ENCODE measurements around the gene GDF2. TPM values are rescaled to one million over a fixed set of nuclear protein-coding genes. Genes with fewer than 3 reads are reported as not detected.

GDF2 gene
- total and polyA plus RNA-seq, 2 of the 4 experiments (the other 2 are of a cell fraction), result under 0.01 TPM; not detected in 1

DNA sequence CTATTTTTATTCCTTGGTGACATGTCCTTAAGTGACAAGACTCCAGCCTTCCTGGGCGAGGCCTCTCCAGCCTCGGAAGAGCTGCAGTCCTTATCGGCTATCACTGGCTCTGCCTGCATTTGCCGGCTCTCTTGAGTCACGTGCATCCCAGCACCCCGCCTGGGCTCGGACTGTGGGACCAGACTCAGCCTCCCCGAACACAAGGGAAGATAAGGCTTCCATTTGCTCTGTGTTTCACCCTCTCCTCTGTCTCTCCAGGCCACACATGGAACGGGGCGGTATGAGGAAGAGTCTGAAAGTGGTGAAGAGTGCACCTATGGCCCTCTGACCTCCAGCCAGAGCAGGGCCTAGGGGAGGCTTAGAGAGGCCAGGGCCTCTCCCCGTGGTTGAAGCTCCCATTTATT, 4.7 kb downstream of the GDF2 start:
- no peak overlapping the region for H4K5ac ChIP-seq (ENCODE audit: low read depth, low read length)
- in situ Hi-C loops (cut with MboI; ENCODE audit: low sequenced_read_pairs), result no loop called here
- H3K9me1 ChIP-seq (ENCODE audit: insufficient read depth, low read length), result peaks cover 4% of the 10 kb centered on the region; the same call in 1 of the 2 replicates
- no peak overlapping the region for H3K9ac ChIP-seq (ENCODE audit: low read depth, low read length)
- no peaks in the 10 kb centered on the region for H3K4me1 ChIP-seq (ENCODE audit: control insufficient read depth, insufficient read depth, low read length)
- no peak overlapping the region for H2AK9ac ChIP-seq (replicated peaks; ENCODE audit: low read depth, low read length, poor library complexity)
- H3K27ac ChIP-seq (ENCODE audit: insufficient read depth, low read length), result no peak overlapping the region
- DNase-seq, result no peak
- dilution Hi-C loops (cut with HindIII; ENCODE audit: low sequenced_read_pairs, unreplicated experiment), result no loop called here
- no peak overlapping the region for H4K8ac ChIP-seq (ENCODE audit: low read depth in 2 of 2, low read length in 2 of 2)
- ChIA-PET POLR2A (ENCODE audit: unreplicated experiment) (no interaction called here), CTCF (no interaction called here)
- H2BK5ac ChIP-seq (ENCODE audit: low read depth, low read length, poor library complexity, severe bottlenecking), result no peak overlapping the region
- H2BK20ac ChIP-seq (ENCODE audit: low read depth, low read length), result no peak overlapping the region
- H2AK5ac ChIP-seq (ENCODE audit: low read depth, low read length), result no peak overlapping the region
- no peak overlapping the region for H2AFZ ChIP-seq (replicated peaks; ENCODE audit: low read length, poor library complexity)
- H3K79me1 ChIP-seq (ENCODE audit: low read depth in 1 of 2, low read length in 2 of 2), result no peaks in the 10 kb centered on the region
- no peak overlapping the region for H3K18ac ChIP-seq (ENCODE audit: low read depth, low read length)
- BruUV-seq (replicated peaks), result no TSS peak
- no peak overlapping the region for H3K23ac ChIP-seq (ENCODE audit: low read depth, low read length)
- intact Hi-C loops (cut with micrococcal nuclease), result no loop called here
- H3K27me3 ChIP-seq (ENCODE audit: control insufficient read depth, insufficient read depth, low read length), result peaks cover 26% of the 10 kb centered on the region
- ATAC-seq (ENCODE audit: low read depth), result no peak
- H4K20me1 ChIP-seq (ENCODE audit: insufficient read depth, low read length), result no peaks in the 10 kb centered on the region
- no peak overlapping the region for H2BK120ac ChIP-seq (ENCODE audit: low read depth, low read length)
- no peak overlapping the region for H2BK15ac ChIP-seq (ENCODE audit: low read depth, low read length)
- no peak overlapping the region for H3K56ac ChIP-seq (ENCODE audit: extremely low read depth, insufficient read depth, low read length)
- H3K36me3 ChIP-seq (ENCODE audit: control insufficient read depth, insufficient read depth, low read length), result no peaks in the 10 kb centered on the region
- 71% methylated on average over 3 of the region's 11 CpGs; no CpG with 5 or more reads in 1 of the 2 experiments for WGBS, 2 experiments (ENCODE audit: extremely low coverage in 2 of 2, insufficient read length in 1 of 2)
- no peak overlapping the region for H3K4me2 ChIP-seq (ENCODE audit: low read depth, low read length)
- no peak overlapping the region for H4K91ac ChIP-seq (ENCODE audit: insufficient read depth, low read depth, low read length)
- H3K9me3 ChIP-seq (ENCODE audit: control insufficient read depth, insufficient read depth, low read length), result no peaks in the 10 kb centered on the region
- no peak overlapping the region for H3K4ac ChIP-seq (ENCODE audit: low read depth, low read length)
- H3K14ac ChIP-seq (replicated peaks; ENCODE audit: low read depth, low read length), result no peak overlapping the region
- H3K4me3 ChIP-seq (ENCODE audit: insufficient read depth, low read depth, low read length), result no peak overlapping the region
- TF ChIP-seq MXI1 (IDR thresholded peaks at IDR 0.05; ENCODE audit: borderline replicate concordance, low read depth, low read length) (no peak), MAZ (IDR thresholded peaks at IDR 0.05; ENCODE audit: borderline replicate concordance, low read depth, low read length) (no peak), SMC3 (IDR thresholded peaks at IDR 0.05; ENCODE audit: low read depth, low read length) (no peak)
